Measurements from ENCODE around the gene AKT1.
"Not testable (repeated sequence)": the region's sequence is repeated elsewhere in the genome, so short reads cannot be mapped to it uniquely, and the experiment has no call there.

Gene AKT1

GRCh38 chr14:104794993-104795780 is at the start of gene AKT1:
TSS of gene AKT1 (minus strand) at chr14:104795748. CDS start at chr14:104792643, 3,105 bp downstream.
- no peak for DNase-seq

- DNase-seq: no peak
These were observed 49.6 kb upstream of the AKT1 start for GRCh38 chr14:104845033-104845666.

- no peak for DNase-seq
These were observed 48.9 kb upstream of the AKT1 start for GRCh38 chr14:104844306-104845032.

- no peak for DNase-seq
These were observed 48.1 kb upstream of the AKT1 start for GRCh38 chr14:104843442-104844305.

- no peak for DNase-seq
These were observed 47.5 kb upstream of the AKT1 start for GRCh38 chr14:104843006-104843405.

- no peak for DNase-seq
These were observed 46.2 kb upstream of the AKT1 start for GRCh38 chr14:104841730-104842129.

GRCh38 chr14:104836171-104836935 is 40.8 kb upstream of the AKT1 start:
- not testable (repeated sequence) for DNase-seq

- DNase-seq: no peak
These were observed 35.2 kb upstream of the AKT1 start for GRCh38 chr14:104830781-104831180.

- DNase-seq: peak; percentile 81
These were observed 31.9 kb upstream of the AKT1 start for GRCh38 chr14:104827177-104828055.

- peak; percentile 40 for DNase-seq
These were observed 31.3 kb upstream of the AKT1 start for GRCh38 chr14:104826861-104827176.

- DNase-seq: peak; percentile 83
These were observed 30.8 kb upstream of the AKT1 start for GRCh38 chr14:104826189-104826860.

- DNase-seq: no peak
These were observed 28.9 kb upstream of the AKT1 start for GRCh38 chr14:104824353-104824997.

GRCh38 chr14:104822821-104823615 is 27.5 kb upstream of the AKT1 start:
- no peak for DNase-seq

- no peak for DNase-seq
These were observed 26.5 kb upstream of the AKT1 start for GRCh38 chr14:104821971-104822608.

- no peak for DNase-seq
These were observed 25.8 kb upstream of the AKT1 start for GRCh38 chr14:104821229-104821945.

- peak; percentile 75 for DNase-seq
These were observed 25.2 kb upstream of the AKT1 start for GRCh38 chr14:104820669-104821228.

GRCh38 chr14:104819361-104819781 is 23.8 kb upstream of the AKT1 start:
- no peak for DNase-seq
